CD4-positive, alpha-beta T cell treated with Interleukin-2 at 100 ng/mL for 4 hours (primary cell): Measurements from ENCODE around the gene ARL10.
"Not testable (repeated sequence)": the region's sequence is repeated elsewhere in the genome, so short reads cannot be mapped to it uniquely, and the experiment has no call there.

ENCODE experiments used
- DNase-seq: peaks from one replicate; pipeline ENCODE4 v3.0.0-alpha.2; 2020; ENCODE audit warnings: low spot score

Gene ARL10

DNA sequence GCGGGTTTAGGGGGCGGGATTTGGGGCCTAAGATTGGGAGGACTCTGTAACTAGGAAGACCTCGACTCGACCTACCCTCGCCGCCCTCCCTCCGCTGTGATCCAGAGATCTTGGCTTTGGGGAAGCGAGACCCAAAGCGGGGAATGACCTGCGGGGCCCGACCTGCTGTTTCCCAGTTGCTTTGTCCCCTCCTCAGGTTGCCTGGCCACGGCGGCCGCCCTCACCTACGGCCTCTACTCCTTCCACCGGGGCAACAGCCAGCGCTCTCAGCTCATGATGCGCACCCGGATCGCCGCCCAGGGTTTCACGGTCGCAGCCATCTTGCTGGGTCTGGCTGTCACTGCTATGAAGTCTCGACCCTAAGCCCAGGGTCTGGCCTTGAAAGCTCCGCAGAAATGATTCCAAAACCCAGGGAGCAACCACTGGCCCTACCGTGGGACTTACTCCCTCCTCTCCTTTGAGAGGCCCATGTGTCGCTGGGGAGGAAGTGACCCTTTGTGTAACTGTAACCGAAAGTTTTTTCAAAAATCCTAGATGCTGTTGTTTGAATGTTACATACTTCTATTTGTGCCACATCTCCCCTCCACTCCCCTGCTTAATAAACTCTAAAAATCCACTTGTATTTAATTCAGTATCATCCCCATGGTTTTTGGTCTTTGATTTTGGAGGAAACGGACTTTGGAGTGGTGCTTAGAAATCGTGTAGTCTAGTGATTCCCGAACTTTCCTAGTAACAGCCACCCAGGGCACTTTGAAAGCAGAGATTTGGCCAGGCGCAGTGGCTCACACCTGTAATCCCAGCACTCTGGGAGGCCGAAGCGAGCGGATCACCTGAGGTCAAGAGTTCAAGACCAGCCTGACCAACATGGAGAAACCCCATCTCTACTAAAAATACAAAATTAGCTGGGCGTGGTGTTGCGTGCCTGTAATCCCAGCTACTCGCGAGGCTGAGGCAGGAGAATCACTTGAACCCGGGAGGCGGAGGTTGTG, 24.1 kb downstream of the ARL10 start:
- DNase-seq: no peak

DNA sequence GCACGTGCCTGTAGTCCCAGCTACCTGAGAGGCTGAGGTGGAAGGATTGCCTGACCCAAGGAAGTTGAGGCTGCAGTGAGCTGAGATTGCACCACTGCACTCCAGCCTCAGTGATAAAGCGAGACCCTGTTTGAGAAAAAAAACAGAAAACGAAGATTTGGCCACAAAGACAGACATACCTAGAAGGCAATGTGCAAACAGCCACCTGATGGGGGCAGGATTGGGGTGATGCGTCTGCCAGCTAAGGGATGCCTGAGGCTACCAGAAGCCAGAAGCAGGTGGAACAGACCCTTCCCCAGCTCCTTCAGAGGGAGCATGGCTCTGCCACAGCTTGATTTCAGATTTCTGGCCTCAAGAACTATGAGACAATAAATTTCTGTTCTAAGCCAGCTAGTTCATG, 26.2 kb downstream of the ARL10 start:
- no peak for DNase-seq

DNA sequence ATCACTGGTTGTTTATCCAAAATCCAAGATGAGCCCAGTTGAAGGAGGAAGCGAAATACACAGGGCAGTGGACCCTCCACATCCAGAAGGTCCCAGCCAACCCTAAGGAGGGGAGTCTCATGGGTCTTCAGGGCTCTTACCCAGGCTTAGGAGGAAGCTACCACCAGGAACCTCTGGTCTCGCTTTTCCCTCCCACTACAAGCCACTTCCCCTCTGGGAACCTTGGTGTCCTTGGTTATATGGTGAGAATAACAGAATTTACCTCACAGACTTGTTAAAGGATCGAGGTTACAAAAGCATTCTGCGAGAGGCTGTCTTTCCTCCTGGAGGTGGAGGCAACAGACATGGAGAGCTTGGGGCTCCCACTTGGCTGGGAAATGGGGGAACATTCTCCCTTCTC, 26.7 kb downstream of the ARL10 start:
- no peak for DNase-seq

DNA sequence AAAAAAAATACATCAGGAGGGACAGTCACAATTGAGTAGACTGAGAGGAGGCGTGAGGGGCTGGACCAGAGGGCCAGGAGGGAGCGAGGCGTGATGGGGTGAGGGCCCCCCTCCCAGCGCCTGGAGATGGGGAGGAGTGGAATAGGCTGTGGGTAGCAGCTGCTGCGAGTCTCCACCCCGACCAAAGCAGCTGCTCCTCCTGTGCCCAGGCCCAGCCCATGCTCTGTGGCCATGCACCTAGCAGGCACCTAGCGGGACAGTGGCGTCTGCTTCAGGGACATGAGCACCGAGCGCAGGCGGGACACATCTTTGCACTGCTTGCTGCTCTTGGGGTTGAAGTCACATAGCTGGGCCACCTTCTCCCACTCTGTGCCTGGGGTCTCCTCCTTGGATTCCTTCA, 27.2 kb downstream of the ARL10 start:
- DNase-seq: no peak

DNA sequence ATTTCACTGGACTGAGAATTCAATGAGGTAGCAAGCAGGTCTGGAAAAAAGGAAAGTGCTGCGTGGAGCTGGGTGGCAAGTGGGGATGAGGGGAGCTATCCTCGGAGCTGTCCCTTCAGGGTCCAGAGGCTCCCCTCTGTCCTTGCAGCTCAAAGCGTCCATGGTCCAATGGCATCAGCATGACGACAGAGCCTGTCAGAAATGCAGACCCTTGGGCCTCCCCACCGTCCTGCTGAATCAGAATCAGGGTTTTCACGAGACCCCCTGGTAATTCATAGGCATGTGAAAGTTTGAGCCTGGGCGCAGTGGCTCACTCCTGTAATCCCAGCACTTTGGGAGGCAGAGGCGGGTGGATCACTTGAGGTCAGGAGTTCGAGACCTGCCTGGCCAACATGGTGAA, 28.8 kb downstream of the ARL10 start:
- no peak for DNase-seq

DNA sequence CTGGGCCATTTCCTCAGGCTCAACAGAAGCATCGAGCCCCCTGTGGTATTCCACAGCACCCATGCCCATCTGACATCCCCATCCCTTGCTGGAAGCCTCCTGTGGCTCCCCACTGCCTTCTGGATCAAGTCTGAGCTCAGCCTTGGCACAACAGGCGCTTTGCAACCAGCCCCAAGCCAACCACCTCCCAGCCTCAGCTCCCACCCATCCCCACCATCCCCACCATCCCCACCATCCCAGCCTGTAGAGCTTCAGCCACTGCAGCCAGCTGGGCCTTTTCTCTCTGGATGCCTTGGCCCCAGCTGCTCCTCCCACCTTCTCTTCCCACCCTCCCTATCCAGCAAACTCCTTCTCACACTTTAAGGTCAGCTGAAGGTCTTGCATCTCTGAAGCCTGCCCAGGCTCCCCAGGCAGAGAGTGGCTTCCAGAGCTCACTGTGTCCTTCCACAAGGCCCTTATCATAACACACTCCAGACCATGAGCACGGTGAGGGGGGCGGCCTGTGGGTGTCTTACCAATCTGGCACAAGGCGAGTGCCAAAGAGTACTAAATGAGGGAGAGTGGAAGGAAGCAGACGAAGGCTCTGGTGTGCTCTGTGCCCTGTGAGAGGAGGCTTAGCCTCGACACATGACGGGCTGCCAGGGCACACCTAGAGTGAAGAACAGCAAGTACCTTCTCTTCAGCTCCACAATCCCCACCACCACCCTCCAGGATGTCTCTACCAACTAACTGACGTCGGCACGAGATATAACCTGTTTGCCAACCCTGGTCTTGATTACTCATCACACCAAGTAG, 29.8 kb downstream of the ARL10 start:
- DNase-seq: no peak

DNA sequence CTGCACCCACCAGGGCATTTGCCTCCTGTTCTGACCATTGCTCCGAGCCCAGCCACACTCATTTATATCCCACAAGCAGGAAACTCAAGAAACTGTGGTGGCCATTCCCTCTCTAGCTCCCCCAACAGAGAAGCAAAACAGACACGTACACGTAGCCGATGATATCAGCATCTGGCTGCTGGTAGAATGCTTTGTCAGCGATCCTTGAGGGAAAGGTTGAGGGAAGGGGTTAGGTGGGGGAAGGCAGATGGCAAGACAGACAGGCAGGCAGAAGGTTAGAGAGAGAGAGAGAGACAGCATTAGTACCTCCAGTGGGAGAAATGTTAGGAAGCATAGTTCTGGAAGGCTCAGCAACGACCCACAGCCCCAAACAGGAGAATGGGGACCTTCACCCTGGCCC, 31.0 kb downstream of the ARL10 start:
- no peak for DNase-seq

DNA sequence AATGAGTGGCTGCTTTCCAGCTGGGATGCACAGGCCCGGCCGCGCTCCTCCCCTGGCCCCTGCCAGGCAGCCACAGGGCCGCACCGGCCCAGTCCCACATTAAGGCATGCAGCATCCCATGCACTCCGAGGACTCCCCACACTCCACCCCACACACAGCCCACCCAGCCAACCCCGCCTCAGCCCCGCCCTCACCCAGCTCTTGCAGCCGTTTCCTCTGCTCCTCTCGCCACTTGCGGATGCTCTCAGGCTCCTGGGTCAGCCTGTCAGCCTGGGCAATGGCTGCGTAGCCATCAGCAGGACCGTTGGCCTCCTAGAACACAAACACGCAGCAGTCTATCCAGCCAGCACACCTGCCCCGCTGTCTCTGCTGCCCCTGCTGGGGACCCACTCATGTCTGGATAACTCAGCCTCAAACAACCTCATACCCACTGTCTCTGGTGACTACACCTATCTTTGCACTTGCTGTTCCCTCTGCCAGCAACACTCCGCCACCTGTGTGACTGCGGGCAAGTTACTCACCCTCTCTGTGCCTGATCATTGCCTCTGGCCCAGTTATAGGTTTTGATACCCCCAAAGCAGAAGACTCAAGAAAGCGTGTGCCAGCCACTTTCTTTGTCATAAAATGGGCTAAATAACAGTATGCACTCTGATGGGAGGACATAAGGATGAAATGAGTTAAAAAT, 32.6 kb downstream of the ARL10 start:
- DNase-seq: no peak

DNA sequence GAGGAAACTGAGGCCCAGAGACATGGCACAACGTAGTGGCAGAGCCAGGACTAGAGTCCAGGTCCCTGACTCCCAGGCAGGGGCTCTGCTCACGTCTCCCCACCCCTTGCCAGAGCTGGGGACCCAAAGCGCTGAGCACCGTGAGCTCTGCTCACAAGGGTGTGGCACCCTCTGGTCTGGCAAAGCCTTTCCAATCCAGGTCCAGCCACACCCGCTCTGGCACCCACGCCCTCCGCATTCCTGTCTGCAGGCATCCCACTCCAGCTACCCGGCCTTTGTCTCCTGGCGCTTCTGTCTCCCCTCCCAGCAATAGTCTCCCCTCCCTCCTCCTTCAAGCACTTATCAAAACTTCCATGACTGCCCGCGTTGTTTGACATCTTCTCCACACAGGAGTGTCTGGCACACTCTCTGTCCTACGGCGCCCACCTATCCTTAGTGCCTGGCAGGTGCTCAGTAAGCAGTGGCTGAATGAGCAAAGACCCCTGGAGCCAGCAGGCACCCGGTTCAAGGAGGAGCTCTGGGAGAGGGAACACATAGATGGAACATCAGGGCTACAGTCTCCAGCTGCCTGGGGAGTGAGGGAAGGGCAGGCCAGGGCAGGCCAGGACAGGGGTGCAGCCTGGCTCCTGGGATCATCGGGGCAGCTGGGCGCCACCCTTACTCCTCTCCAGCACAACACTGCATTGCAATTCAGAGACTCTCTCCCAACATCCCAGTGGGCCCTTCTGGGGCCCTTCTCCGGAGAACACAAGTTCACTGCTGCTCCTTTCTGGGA, 35.3 kb downstream of the ARL10 start:
- DNase-seq: no peak

DNA sequence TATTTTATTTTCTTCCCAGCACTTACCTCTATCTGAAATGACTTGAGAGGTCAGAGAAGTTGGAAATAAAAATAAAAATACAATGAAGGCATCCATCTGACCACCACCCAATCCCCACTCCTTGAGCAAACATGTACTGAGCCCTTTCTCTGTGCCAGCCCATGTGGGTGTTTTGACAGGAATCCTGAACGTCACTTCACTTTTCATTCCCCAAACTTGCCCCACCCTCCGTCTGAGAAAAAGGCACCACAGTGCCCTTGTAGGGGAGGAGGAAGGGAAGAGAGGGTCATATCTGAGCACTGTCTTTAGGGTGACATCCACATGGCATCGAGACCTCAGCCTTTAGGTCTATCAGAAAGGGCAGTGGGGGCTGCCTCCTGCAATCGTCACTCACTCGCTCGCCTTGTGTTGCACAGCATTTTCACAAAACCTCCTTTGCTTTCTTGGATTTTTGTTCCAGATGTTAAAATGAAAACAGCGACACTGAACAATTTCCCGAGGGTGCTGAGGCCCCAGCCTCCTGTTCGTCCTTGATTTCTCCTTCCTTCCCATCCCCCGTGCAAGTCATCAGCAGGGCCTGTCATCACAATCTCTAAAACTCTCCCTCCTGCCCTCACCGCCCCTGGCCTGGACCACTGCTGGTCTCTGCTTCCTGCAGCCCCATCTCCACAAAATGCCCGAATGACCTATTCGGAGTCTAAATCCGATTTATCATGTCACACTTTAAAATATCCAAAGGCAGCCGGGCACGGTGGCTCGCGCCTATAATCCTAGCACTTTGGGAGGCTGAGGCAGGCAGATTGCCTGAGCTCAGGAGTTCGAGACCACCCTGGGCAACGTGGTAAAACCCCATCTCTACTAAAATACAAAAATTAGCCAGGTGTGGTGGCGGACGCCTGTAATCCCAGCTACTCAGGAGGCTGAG, 36.3 kb downstream of the ARL10 start:
- DNase-seq: no peak

DNA sequence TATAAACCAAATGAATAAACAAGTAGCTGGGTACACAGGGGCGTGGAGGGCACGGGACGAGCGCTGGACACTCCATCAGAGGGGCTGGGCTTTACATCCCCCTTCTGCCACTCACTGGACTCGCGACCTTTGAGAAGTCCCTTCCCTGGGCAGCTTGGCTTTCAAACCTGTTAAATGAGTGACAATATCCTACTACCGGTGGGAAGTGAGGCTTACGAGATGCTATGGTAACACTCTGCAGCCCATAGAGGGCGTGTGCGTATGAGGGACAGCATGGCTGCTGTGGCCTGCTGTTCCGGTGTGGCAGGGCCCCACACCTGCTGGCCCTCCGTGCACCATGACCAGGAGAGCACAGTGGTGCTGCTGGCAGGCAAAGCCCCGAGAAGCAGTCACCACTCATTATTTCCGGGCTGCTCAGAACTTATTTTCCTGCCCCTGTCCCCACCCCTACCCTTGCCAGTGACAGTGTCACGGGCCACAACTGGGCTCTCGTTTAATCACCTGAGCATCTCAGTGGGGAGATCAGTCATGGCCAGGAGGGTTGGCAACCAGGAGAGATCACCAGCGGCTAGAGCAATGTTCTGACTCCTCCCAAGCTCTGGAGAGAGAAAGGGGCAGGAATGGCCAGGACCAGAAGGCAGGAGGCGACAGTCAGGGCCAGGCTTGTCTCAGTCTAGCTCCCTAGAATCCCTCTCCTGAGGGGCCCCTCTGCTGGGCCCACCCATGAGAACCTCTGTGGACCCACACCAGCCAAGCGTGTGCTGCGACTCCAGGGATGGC, 40.6 kb downstream of the ARL10 start:
- DNase-seq: no peak

DNA sequence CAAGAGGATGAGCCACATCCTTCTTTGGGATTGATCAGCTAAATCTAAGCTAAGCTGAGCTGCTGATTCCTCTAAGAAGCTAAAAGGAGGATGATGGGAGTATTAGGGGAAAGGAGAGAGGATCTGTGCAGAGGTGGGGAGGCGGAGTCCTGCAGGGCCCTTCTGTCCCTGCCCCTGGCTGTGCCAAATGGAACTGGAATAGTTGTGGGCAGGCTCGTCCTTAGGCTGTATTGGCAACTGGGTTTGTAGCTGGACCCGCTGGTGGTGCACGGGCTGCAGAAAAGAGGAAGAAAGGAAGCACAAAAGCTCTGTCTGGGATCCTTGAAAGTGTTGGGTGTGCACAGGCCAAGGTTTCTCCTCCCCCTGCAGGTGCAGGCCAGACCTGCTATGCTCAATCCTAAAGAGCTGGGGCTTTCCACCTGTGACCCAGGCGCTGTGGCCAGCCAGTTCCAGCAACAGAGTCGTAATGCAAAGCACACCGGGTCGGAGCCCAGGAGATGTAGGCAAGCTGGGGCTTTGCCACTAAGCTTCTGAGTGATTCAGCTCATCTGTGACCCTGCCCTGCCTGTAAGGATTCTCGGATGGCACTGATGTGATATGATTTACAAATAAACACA, 41.3 kb downstream of the ARL10 start:
- DNase-seq: no peak

DNA sequence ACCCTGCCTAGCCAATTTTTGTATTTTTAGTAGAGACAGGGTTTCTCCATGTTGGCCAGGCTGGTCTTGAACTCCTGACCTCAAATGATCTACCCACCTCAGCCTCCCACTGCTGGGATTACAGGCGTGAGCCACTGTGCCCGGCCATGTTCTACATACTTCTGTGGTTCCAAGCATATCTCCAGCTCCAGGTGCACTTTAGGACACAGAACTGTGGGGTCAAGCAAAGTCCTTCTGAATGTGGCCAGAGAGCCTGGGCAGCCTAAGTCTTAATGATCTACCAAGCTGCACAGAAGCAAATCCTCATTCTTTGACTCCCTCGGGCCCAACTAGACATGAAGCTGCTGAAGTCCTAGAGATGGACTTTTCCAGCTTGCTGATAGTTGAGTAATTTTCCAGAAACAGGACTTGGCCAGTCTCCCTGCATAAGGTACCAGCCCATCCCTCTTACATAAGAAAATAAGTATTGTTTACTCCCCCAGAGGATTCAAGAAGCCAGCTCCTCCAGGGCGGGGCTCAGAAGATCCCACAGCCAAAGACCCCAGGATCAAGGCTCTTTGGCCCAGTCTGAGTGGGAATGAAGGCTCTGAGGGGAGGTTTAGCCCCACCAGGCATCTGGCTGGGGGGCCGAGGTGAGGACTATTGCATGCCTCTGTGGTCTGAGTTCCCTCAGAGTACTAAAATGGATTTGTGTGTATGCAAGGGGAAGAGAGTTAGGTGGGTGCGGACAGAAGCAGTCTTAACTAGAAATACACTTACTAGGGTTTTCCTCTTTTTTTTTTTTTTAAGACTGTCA, 42.4 kb downstream of the ARL10 start:
- DNase-seq: no peak

DNA sequence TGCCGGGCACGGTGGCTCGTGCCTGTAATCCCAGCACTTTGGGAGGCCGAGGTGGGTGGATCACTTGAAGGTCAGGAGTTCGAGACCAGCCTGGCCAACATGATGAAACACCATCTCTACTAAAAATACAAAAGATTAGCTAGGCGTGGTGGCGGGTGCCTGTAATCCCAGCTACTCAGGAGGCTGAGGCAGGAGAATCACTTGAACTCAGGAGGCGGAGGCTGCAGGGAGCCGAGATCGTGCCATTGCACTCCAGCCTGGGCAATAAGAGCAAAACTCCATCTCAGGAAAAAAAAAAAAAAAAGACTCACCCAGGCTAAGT, 42.9 kb downstream of the ARL10 start:
- DNase-seq: not testable (repeated sequence)

DNA sequence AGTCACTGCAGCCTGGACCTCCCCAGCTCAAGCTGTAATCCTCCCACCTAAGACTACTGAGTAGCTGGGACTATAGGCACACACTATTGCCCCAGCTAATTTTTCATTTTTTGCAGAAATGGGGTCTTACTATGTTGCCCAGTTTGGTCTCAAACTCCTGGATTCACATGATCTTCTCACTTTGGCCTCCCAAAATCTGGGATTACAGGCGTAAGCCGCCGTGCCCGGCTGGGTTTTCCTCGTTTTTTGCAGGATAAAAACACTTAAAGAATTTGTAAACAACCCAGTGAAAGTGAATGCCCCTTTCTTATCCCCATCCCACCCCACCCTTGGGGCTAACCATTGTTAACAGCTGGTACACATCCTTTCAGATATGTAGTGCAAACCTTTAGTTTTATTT, 43.3 kb downstream of the ARL10 start:
- DNase-seq: no peak

DNA sequence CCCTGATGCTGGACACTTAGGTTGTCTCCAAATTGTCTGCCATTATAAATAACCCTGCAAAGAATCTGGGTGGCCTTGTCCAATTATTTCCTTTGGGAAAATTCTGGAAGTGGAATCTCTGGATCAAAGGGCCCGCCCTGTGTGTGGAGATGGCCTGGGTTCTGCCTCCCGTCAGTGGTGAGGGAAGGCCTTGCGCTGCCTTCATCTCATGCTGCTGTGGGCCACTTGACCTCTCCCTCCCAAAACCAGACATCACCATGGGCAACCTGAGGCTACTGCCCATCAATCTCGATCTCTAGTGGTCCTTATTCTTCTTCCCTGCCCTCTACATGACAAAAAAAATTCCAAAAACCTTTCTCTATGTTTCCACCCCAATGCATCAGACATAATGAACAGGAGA, 44.5 kb downstream of the ARL10 start:
- DNase-seq: no peak

DNA sequence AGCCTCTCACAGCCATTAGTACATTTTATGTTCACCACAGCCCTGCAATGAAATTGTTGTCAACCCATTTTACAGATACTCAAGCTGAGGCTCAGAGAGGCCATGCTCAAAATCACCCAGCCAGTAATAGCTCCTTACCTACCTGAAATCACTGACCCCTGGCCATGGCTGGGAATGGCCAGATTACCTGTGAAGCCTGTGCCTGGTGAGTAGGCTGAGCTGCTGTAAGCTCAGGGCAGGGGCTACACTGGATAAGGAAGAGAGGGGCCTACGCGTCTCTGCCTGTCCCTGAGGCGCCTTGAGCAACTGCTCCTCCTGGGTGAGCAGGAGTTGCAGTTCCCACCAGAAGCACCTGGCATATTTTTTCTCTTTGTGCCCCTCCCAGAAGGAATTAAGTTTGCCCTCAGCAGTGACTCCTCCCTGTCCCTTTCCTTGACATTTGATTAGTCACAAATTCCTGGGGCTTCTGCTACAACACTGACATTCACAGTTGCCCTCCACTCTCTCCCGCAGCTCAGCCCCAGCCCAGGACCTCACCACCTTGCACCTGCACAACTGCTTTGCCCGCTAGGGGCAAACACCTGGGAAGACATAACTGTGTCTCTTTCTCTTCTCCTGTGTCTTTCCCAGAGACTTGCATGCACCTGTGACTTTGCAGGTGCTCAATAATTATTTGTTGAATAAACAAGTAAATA, 45.3 kb downstream of the ARL10 start:
- no peak for DNase-seq
